22Rv1 (cell line): ENCODE results near the gene KIF26B.

Experiments
- H3K27ac ChIP-seq: fragments of 450-650 bp; 2 replicates; pipeline ENCODE4 v1.5.1; 2017
- CTCF ChIP-seq: fragments of 450-650 bp; IDR thresholded peaks from 2 replicates; pipeline ENCODE4 v1.5.1; 2017; ENCODE audit warnings: mild to moderate bottlenecking
- ZFX ChIP-seq: fragments of 450-650 bp; IDR thresholded peaks from 2 replicates; pipeline ENCODE4 v1.6.1; 2017; ENCODE audit warnings: antibody characterized with exemption, borderline replicate concordance

The KIF26B gene

GRCh38 chr1:245652660-245653427 lies 498.1 kb downstream of the KIF26B start:
- H3K27ac ChIP-seq = no peak overlapping the region
- no peak for TF ChIP-seq CTCF
- no peak for TF ChIP-seq ZFX

- TF ChIP-seq CTCF = no peak
- no peak for TF ChIP-seq ZFX
- no peak overlapping the region for H3K27ac ChIP-seq
These were observed 499.8 kb downstream of the KIF26B start for GRCh38 chr1:245654460-245655050.

- TF ChIP-seq CTCF (no peak), ZFX (no peak)
- no peak overlapping the region for H3K27ac ChIP-seq
These were observed 501.5 kb downstream of the KIF26B start for GRCh38 chr1:245656189-245656717.

- TF ChIP-seq ZFX (no peak), CTCF (no peak)
- no peak overlapping the region for H3K27ac ChIP-seq
These were observed 502.6 kb downstream of the KIF26B start for GRCh38 chr1:245657371-245657770.

- TF ChIP-seq CTCF (no peak), ZFX (no peak)
These were observed 508.6 kb downstream of the KIF26B start for GRCh38 chr1:245663373-245663772.

GRCh38 chr1:245663841-245664240 lies 509.1 kb downstream of the KIF26B start:
- TF ChIP-seq CTCF (no peak), ZFX (no peak)
- no peak overlapping the region for H3K27ac ChIP-seq

More at GRCh38 chr1:245663373-245663772, 508.6 kb downstream of the KIF26B start:
- H3K27ac ChIP-seq = no peak overlapping the region

GRCh38 chr1:245666412-245666811 lies 511.6 kb downstream of the KIF26B start:
- TF ChIP-seq CTCF = no peak
- TF ChIP-seq ZFX = no peak
- no peak overlapping the region for H3K27ac ChIP-seq
